HepG2 (cell line): Measurements from ENCODE around the gene VAC14. TPM values are rescaled to one million over a fixed set of nuclear protein-coding genes. Genes with fewer than 3 reads are reported as not detected.

Experiments used
- CEBPZ ChIP-seq: IDR thresholded peaks from 2 replicates; pipeline ENCODE4 v1.6.1; 2012; ENCODE audit warnings: low read length, improper control_type of control experiment
- DZIP1 ChIP-seq: sonication (generic); formaldehyde crosslinking; IDR thresholded peaks from 2 replicates; pipeline ENCODE4 v1.5.0; 2020; ENCODE audit warnings: mild to moderate bottlenecking, missing genetic modification reagents
- FOXA1 ChIP-seq, 2 experiments: fragments of 450-650 bp in 1 of 2; sonication (generic) in 1 of 2; formaldehyde crosslinking in 1 of 2; IDR thresholded peaks; 2 replicates each; pipeline versions ENCODE4 v1.4.0 to v1.6.1; 2016 to 2020; ENCODE audit warnings: missing genetic modification reagents in 1 of 2
- GTF3A ChIP-seq: sonication (generic); formaldehyde crosslinking; conservative IDR thresholded peaks from 2 replicates; pipeline ENCODE4 v1.4.0; 2020; ENCODE audit warnings: mild to moderate bottlenecking, missing genetic modification reagents
- GZF1 ChIP-seq: sonication (generic); formaldehyde crosslinking; IDR thresholded peaks from 2 replicates; pipeline ENCODE4 v1.5.1; 2020; ENCODE audit warnings: mild to moderate bottlenecking, missing genetic modification reagents
- HDAC6 ChIP-seq: fragments of 200-600 bp; sonication (generic); IDR thresholded peaks from 2 replicates; pipeline ENCODE4 v1.7.0; 2017; ENCODE audit warnings: mild to moderate bottlenecking, antibody characterized with exemption, low read length, low read depth
- HNF4A ChIP-seq: sonication (generic); formaldehyde crosslinking; IDR thresholded peaks from 2 replicates; pipeline ENCODE4 v1.4.0; 2020; ENCODE audit warnings: missing genetic modification reagents
- KLF13 ChIP-seq: sonication (generic); formaldehyde crosslinking; IDR thresholded peaks from 2 replicates; pipeline ENCODE4 v1.4.0; 2020; ENCODE audit warnings: mild to moderate bottlenecking, missing genetic modification reagents
- NAIF1 ChIP-seq: sonication (generic); formaldehyde crosslinking; IDR thresholded peaks from 2 replicates; pipeline ENCODE4 v1.5.0; 2020; ENCODE audit warnings: mild to moderate bottlenecking, missing genetic modification reagents, borderline replicate concordance
- POLR2AphosphoS5 ChIP-seq: IDR thresholded peaks from 2 replicates; pipeline ENCODE4 v1.6.1; 2012; ENCODE audit warnings: low read depth, low read length
- POLR2G ChIP-seq: fragments of 200-400 bp; formaldehyde crosslinking; IDR thresholded peaks from 2 replicates; pipeline ENCODE4 v1.6.1; 2018; ENCODE audit warnings: mild to moderate bottlenecking, low read depth, low read length, moderate library complexity
- THAP9 ChIP-seq: sonication (generic); formaldehyde crosslinking; IDR thresholded peaks from 2 replicates; pipeline ENCODE4; 2020; ENCODE audit warnings: missing genetic modification reagents, mild to moderate bottlenecking, borderline replicate concordance
- TSC22D2 ChIP-seq: sonication (generic); formaldehyde crosslinking; IDR thresholded peaks from 2 replicates; pipeline ENCODE4 v1.5.1; 2020; ENCODE audit warnings: missing genetic modification reagents, mild to moderate bottlenecking, borderline replicate concordance
- ZNF263 ChIP-seq: sonication (generic); formaldehyde crosslinking; IDR thresholded peaks from 2 replicates; pipeline ENCODE4 v1.4.0; 2020; ENCODE audit warnings: missing genetic modification reagents
- ZNF296 ChIP-seq: sonication (generic); formaldehyde crosslinking; conservative IDR thresholded peaks from 2 replicates; pipeline ENCODE4 v1.5.0; 2020; ENCODE audit warnings: mild to moderate bottlenecking, missing genetic modification reagents
- ZNF329 ChIP-seq: sonication (generic); formaldehyde crosslinking; IDR thresholded peaks from 2 replicates; pipeline ENCODE4 v1.9.0; 2021; ENCODE audit warnings: low read depth, mild to moderate bottlenecking, missing genetic modification reagents
- ZNF512 ChIP-seq: sonication (generic); formaldehyde crosslinking; IDR thresholded peaks from 2 replicates; pipeline ENCODE4 v1.4.0; 2020; ENCODE audit warnings: mild to moderate bottlenecking, missing genetic modification reagents
- ZNF652 ChIP-seq: IDR thresholded peaks from 2 replicates; pipeline ENCODE4 v1.6.1; 2016; ENCODE audit warnings: low read depth, borderline replicate concordance
- polyA plus RNA-seq, 8 experiments: library from polyadenylated mRNA; depleted of rRNA in 3 of 8; stranded (reverse) in 7 of 8; unstranded in 1 of 8; fragments of >200 nt; fragmentation: Illumina TruSeq in 4 of 8; extraction: Trizol in 4 of 8; gene quantifications; 2 replicates each; pipeline versions ENCODE4 v1.2.1 to v1.2.3, GENCODE V29; 2011 to 2016; ENCODE audit warnings: low read depth in 4 of 8, missing spikeins in 1 of 8, mixed read lengths in 1 of 8; ENCODE audit not compliant: insufficient read depth in 1 of 8
- total RNA-seq, 5 experiments: library from RNA; depleted of rRNA; stranded (reverse); fragments of >200 nt; fragmentation: Illumina TruSeq; extraction: Trizol; gene quantifications; 2 replicates each; pipeline ENCODE4 v1.2.3, GENCODE V29; 2016; ENCODE audit warnings: low read depth in 1 of 5

VAC14 gene
- total and polyA plus RNA-seq, 2 of the 13 experiments (the other 11 are each of a cell fraction or from before 2014, with no cell fraction given), result 23.5 to 24.6 TPM

- peak; percentile 49; the same call in 1 of the 2 replicates for TF ChIP-seq TSC22D2
- TF ChIP-seq HNF4A (CRISPR knock-in tag), result 0 out of 2 replicates have a peak, but pooled peaks have one; percentile 2
- TF ChIP-seq ZNF652 (CRISPR knock-in tag), result peak; percentile 87
- TF ChIP-seq ZNF263 (CRISPR knock-in tag), result no peak
- no peak for TF ChIP-seq THAP9 (CRISPR knock-in tag)
- TF ChIP-seq ZNF329 (CRISPR knock-in tag), result no peak
- peak; percentile 40 for TF ChIP-seq POLR2G
- no peak for TF ChIP-seq GTF3A (CRISPR knock-in tag)
- TF ChIP-seq CEBPZ, result no peak
- TF ChIP-seq KLF13, result peak; percentile 8; the same call in 1 of the 2 replicates
- no peak for TF ChIP-seq FOXA1 (IDR thresholded peaks at IDR 0.05)
- no peak for TF ChIP-seq FOXA1 (CRISPR knock-in tag; IDR thresholded peaks at IDR 0.05)
- 0 out of 2 replicates have a peak, but pooled peaks have one; percentile 27 for TF ChIP-seq ZNF296 (CRISPR knock-in tag)
- TF ChIP-seq HDAC6, result no peak
- 0 out of 2 replicates have a peak, but pooled peaks have one; percentile 15 for TF ChIP-seq GZF1 (CRISPR knock-in tag)
- peak; percentile 30; the same call in 1 of the 2 replicates for TF ChIP-seq POLR2AphosphoS5
- peak; percentile 32; the same call in 1 of the 2 replicates for TF ChIP-seq DZIP1 (CRISPR knock-in tag)
- TF ChIP-seq ZNF512, result no peak
- no peak for TF ChIP-seq NAIF1 (CRISPR knock-in tag)
Measured at GRCh38 chr16:70685061-70685937, 115.7 kb downstream of the VAC14 start (continued).
